MM.1S (cell line): Measurements from ENCODE around the gene NF2.

Experiments
- DNase-seq: peaks from one replicate; pipeline ENCODE4 v3.0.0-alpha.2; 2015
- H2AFZ ChIP-seq: fragments of 300-600 bp; sonication (generic); 2 replicates; pipeline ENCODE4 v1.6.0; 2016; ENCODE audit warnings: antibody characterized with exemption, low read length
- H3F3A ChIP-seq: fragments of 300-600 bp; sonication (generic); 2 replicates; pipeline ENCODE4 v1.6.1; 2016; ENCODE audit warnings: mild to moderate bottlenecking, antibody characterized with exemption, low read length, moderate library complexity, mixed read lengths; ENCODE audit not compliant: insufficient read depth
- H3K27ac ChIP-seq: fragments of 300-600 bp; sonication (generic); 2 replicates; pipeline ENCODE4 v1.5.1; 2016; ENCODE audit warnings: mild to moderate bottlenecking, low read length
- H3K27me3 ChIP-seq: fragments of 300-600 bp; sonication (generic); replicated peaks from 2 replicates; pipeline ENCODE4 v1.6.0; 2016; ENCODE audit warnings: low read length; ENCODE audit not compliant: insufficient read depth
- H3K36me3 ChIP-seq: fragments of 300-600 bp; sonication (generic); replicated peaks from 2 replicates; pipeline ENCODE4 v1.6.1; 2016; ENCODE audit warnings: mild to moderate bottlenecking, low read length, mixed read lengths; ENCODE audit not compliant: insufficient read depth
- H3K4me1 ChIP-seq: fragments of 300-600 bp; sonication (generic); 2 replicates; pipeline ENCODE4 v1.6.1; 2016; ENCODE audit warnings: low read length, mixed read lengths
- H3K4me2 ChIP-seq: fragments of 300-600 bp; sonication (generic); 2 replicates; pipeline ENCODE4 v1.6.0; 2016; ENCODE audit warnings: low read depth, low read length
- H3K4me3 ChIP-seq: fragments of 300-600 bp; sonication (generic); 2 replicates; pipeline ENCODE4 v1.5.1; 2016; ENCODE audit warnings: low read length, mixed read lengths
- H3K79me2 ChIP-seq: fragments of 300-600 bp; sonication (generic); 2 replicates; pipeline ENCODE4 v1.6.1; 2016; ENCODE audit warnings: mixed run types, low read length, mixed read lengths
- H3K9ac ChIP-seq: fragments of 300-600 bp; sonication (generic); 2 replicates; pipeline ENCODE4 v1.6.1; 2016; ENCODE audit warnings: low read length, mixed read lengths
- H3K9me2 ChIP-seq: fragments of 300-600 bp; sonication (generic); replicated peaks from 2 replicates; pipeline ENCODE4 v1.6.1; 2016; ENCODE audit warnings: mild to moderate bottlenecking, low read length, mixed read lengths; ENCODE audit not compliant: insufficient read depth
- H3K9me3 ChIP-seq: fragments of 300-600 bp; sonication (generic); replicated peaks from 2 replicates; pipeline ENCODE4 v1.6.1; 2016; ENCODE audit warnings: mild to moderate bottlenecking, low read length, mixed read lengths; ENCODE audit not compliant: insufficient read depth
- H4K20me1 ChIP-seq: fragments of 300-600 bp; sonication (generic); 2 replicates; pipeline ENCODE4 v1.6.1; 2016; ENCODE audit warnings: mild to moderate bottlenecking, low read length, moderate library complexity, mixed read lengths; ENCODE audit not compliant: insufficient read depth
- CTCF ChIP-seq: fragments of 300-600 bp; sonication (generic); IDR thresholded peaks from 2 replicates; pipeline ENCODE4 v1.5.1; 2016; ENCODE audit warnings: antibody characterized with exemption, low read length, mixed read lengths
- EZH2 ChIP-seq: fragments of 300-600 bp; sonication (generic); optimal IDR thresholded peaks from 2 replicates; pipeline ENCODE3; 2017; ENCODE audit warnings: low read depth, mild to moderate bottlenecking, antibody characterized with exemption, low read length, mixed read lengths
- EZH2phosphoT487 ChIP-seq: fragments of 300-600 bp; sonication (generic); IDR thresholded peaks from 2 replicates; pipeline ENCODE4 v1.6.1; 2018; ENCODE audit warnings: antibody characterized with exemption, low read length

Gene NF2

GRCh38 chr22:29722151-29722550 is 118.7 kb downstream of the NF2 start:
- no peak overlapping the region for H3K4me3 ChIP-seq
- H3K27ac ChIP-seq = no peak overlapping the region
- H3K36me3 ChIP-seq = no peaks in the 10 kb centered on the region
- H4K20me1 ChIP-seq = no peaks in the 10 kb centered on the region
- DNase-seq = no peak
- no peaks in the 10 kb centered on the region for H3K9me3 ChIP-seq
- no peaks in the 10 kb centered on the region for H3K9me2 ChIP-seq
- no peak overlapping the region for H3K4me2 ChIP-seq
- H3F3A ChIP-seq = no peaks in the 10 kb centered on the region
- H3K79me2 ChIP-seq = no peaks in the 10 kb centered on the region
- H3K9ac ChIP-seq = no peak overlapping the region
- H3K27me3 ChIP-seq = peaks cover 85% of the 10 kb centered on the region
- no peaks in the 10 kb centered on the region for H3K4me1 ChIP-seq
- no peak overlapping the region for H2AFZ ChIP-seq
- no peak for TF ChIP-seq EZH2
- no peak for TF ChIP-seq CTCF
- TF ChIP-seq EZH2phosphoT487 = no peak

- Histone ChIP-seq H3K9me2 (no peaks in the 10 kb centered on the region), H3K27me3 (peaks cover 81% of the 10 kb centered on the region)
These were observed 119.2 kb downstream of the NF2 start for GRCh38 chr22:29722587-29722986.

GRCh38 chr22:29723766-29724165 is 120.3 kb downstream of the NF2 start:
- Histone ChIP-seq H3K36me3 (no peaks in the 10 kb centered on the region), H3K9me3 (no peaks in the 10 kb centered on the region), H3K9me2 (no peaks in the 10 kb centered on the region), H3K9ac (no peak overlapping the region), H3F3A (no peaks in the 10 kb centered on the region), H3K4me1 (no peaks in the 10 kb centered on the region), H3K4me3 (no peak overlapping the region), H3K27ac (no peak overlapping the region), H3K79me2 (no peaks in the 10 kb centered on the region), H4K20me1 (no peaks in the 10 kb centered on the region), H2AFZ (no peak overlapping the region), H3K27me3 (peaks cover 71% of the 10 kb centered on the region), H3K4me2 (no peak overlapping the region)
- DNase-seq = no peak
- no peak for TF ChIP-seq EZH2
- no peak for TF ChIP-seq EZH2phosphoT487

More at GRCh38 chr22:29722587-29722986, 119.2 kb downstream of the NF2 start:
- Histone ChIP-seq H3K79me2 (no peaks in the 10 kb centered on the region), H3K4me2 (no peak overlapping the region), H3K4me1 (no peaks in the 10 kb centered on the region), H3K9me3 (no peaks in the 10 kb centered on the region), H3K4me3 (no peak overlapping the region), H3K36me3 (no peaks in the 10 kb centered on the region), H3F3A (no peaks in the 10 kb centered on the region), H2AFZ (no peak overlapping the region), H3K27ac (no peak overlapping the region), H3K9ac (no peak overlapping the region), H4K20me1 (no peaks in the 10 kb centered on the region)
- no peak for TF ChIP-seq EZH2
- no peak for TF ChIP-seq EZH2phosphoT487
- TF ChIP-seq CTCF = no peak
- DNase-seq = no peak

- H3K9me3 ChIP-seq = no peaks in the 10 kb centered on the region
- H3K27ac ChIP-seq = no peak overlapping the region
- no peak overlapping the region for H3K9ac ChIP-seq
- H3F3A ChIP-seq = no peaks in the 10 kb centered on the region
- no peak for TF ChIP-seq EZH2
- TF ChIP-seq CTCF = no peak
- TF ChIP-seq EZH2phosphoT487 = no peak
- H3K36me3 ChIP-seq = no peaks in the 10 kb centered on the region
- H3K4me1 ChIP-seq = no peaks in the 10 kb centered on the region
- H3K4me3 ChIP-seq = no peak overlapping the region
- peaks cover 62% of the 10 kb centered on the region for H3K27me3 ChIP-seq
- no peak for DNase-seq
- no peaks in the 10 kb centered on the region for H3K9me2 ChIP-seq
- H3K79me2 ChIP-seq = no peaks in the 10 kb centered on the region
- no peaks in the 10 kb centered on the region for H4K20me1 ChIP-seq
- no peak overlapping the region for H2AFZ ChIP-seq
- H3K4me2 ChIP-seq = no peak overlapping the region
These were observed 121.4 kb downstream of the NF2 start for GRCh38 chr22:29724843-29725242.
